SK-N-SH treated with all-trans-retinoic acid at 6 μM for 48 hours (cell line): Measurements from ENCODE around the gene DUOX2.
A peak's percentile ranks its signal among the peaks of the same experiment; 100 is the strongest.

Experiments
- ATAC-seq: fragments of 200-7000 bp; cut with Tn5 transposase; 3 replicates; pipeline ENCODE4 v1.9.1; 2020; ENCODE audit warnings: mild to moderate bottlenecking, moderate library complexity
- ARNTL ChIP-seq: fragments of 450-650 bp; formaldehyde crosslinking; IDR thresholded peaks from 2 replicates; pipeline ENCODE4 v1.5.0; 2020; ENCODE audit warnings: low read depth, mild to moderate bottlenecking, moderate library complexity, borderline replicate concordance
- BACH2 ChIP-seq: fragments of 250-450 bp; sonication (Bioruptor Pico); IDR thresholded peaks from 2 replicates; pipeline ENCODE4 v1.9.0; 2021; ENCODE audit warnings: mild to moderate bottlenecking, borderline replicate concordance
- CSRNP3 ChIP-seq: fragments of 250-450 bp; sonication (Bioruptor Pico); IDR thresholded peaks from 2 replicates; pipeline ENCODE4 v1.5.1; 2021; ENCODE audit warnings: mild to moderate bottlenecking, moderate library complexity
- ESRRG ChIP-seq: fragments of 250-450 bp; sonication (Bioruptor Pico); IDR thresholded peaks from 2 replicates; pipeline ENCODE4 v1.6.1; 2021; ENCODE audit warnings: mild to moderate bottlenecking
- GLIS3 ChIP-seq: fragments of 250-450 bp; sonication (Bioruptor Pico); IDR thresholded peaks from 2 replicates; pipeline ENCODE4 v1.5.0; 2020; ENCODE audit warnings: mild to moderate bottlenecking, moderate library complexity
- ISL1 ChIP-seq: fragments of 250-450 bp; sonication (Bioruptor Pico); IDR thresholded peaks from 2 replicates; pipeline ENCODE4 v2.1.2; 2022; ENCODE audit warnings: mild to moderate bottlenecking, moderate library complexity
- PPARA ChIP-seq: fragments of 250-450 bp; sonication (Bioruptor Pico); IDR thresholded peaks from 2 replicates; pipeline ENCODE4 v1.5.0; 2020; ENCODE audit warnings: mild to moderate bottlenecking, borderline replicate concordance
- RARB ChIP-seq: fragments of 250-450 bp; sonication (Bioruptor Pico); IDR thresholded peaks from 2 replicates; pipeline ENCODE4 v1.8.0; 2021; ENCODE audit warnings: mild to moderate bottlenecking, moderate library complexity
- SNAI2 ChIP-seq: fragments of 250-450 bp; sonication (Bioruptor Pico); IDR thresholded peaks from 2 replicates; pipeline ENCODE4 v1.5.0; 2020; ENCODE audit warnings: mild to moderate bottlenecking, moderate library complexity
- TCF4 ChIP-seq: fragments of 250-450 bp; sonication (Bioruptor Pico); IDR thresholded peaks from 2 replicates; pipeline ENCODE4 v1.8.0; 2021; ENCODE audit warnings: mild to moderate bottlenecking, moderate library complexity, borderline replicate concordance
- TOX ChIP-seq: fragments of 250-450 bp; sonication (Bioruptor Pico); IDR thresholded peaks from 2 replicates; pipeline ENCODE4 v1.8.0; 2021; ENCODE audit warnings: mild to moderate bottlenecking, moderate library complexity, borderline replicate concordance
- ZC3H10 ChIP-seq: fragments of 250-450 bp; sonication (Bioruptor Pico); IDR thresholded peaks from 2 replicates; pipeline ENCODE4 v1.5.1; 2021; ENCODE audit warnings: mild to moderate bottlenecking, moderate library complexity
- ZFP3 ChIP-seq: fragments of 250-450 bp; sonication (Bioruptor Pico); IDR thresholded peaks from 2 replicates; pipeline ENCODE4 v1.5.0; 2020; ENCODE audit warnings: mild to moderate bottlenecking, moderate library complexity
- ZFP30 ChIP-seq: fragments of 450-650 bp; formaldehyde crosslinking; IDR thresholded peaks from 2 replicates; pipeline ENCODE4 v1.5.0; 2022; ENCODE audit warnings: mild to moderate bottlenecking, moderate library complexity
- ZNF565 ChIP-seq: fragments of 450-650 bp; formaldehyde crosslinking; conservative IDR thresholded peaks from 2 replicates; pipeline ENCODE4 v1.5.0; 2020; ENCODE audit warnings: low read depth, mild to moderate bottlenecking, moderate library complexity
- ZNF70 ChIP-seq: fragments of 450-650 bp; formaldehyde crosslinking; IDR thresholded peaks from 2 replicates; pipeline ENCODE4 v1.5.0; 2020; ENCODE audit warnings: mild to moderate bottlenecking, moderate library complexity
- ZNF8 ChIP-seq: fragments of 450-650 bp; formaldehyde crosslinking; IDR thresholded peaks from 2 replicates; pipeline ENCODE4 v1.5.0; 2020; ENCODE audit warnings: mild to moderate bottlenecking, moderate library complexity
- TF ChIP-seq, protein P1 (sequence below): fragments of 250-450 bp; sonication (Bioruptor Pico); IDR thresholded peaks from 2 replicates; pipeline ENCODE4 v1.5.1; 2020; ENCODE audit warnings: low read depth, mild to moderate bottlenecking, moderate library complexity
- TF ChIP-seq, protein P2 (sequence below): fragments of 250-450 bp; sonication (Bioruptor Pico); IDR thresholded peaks from 2 replicates; pipeline ENCODE4 v1.8.0; 2020; ENCODE audit warnings: mild to moderate bottlenecking, moderate library complexity, borderline replicate concordance
- TF ChIP-seq, protein P3 (sequence below): fragments of 250-450 bp; sonication (Bioruptor Pico); IDR thresholded peaks from 2 replicates; pipeline ENCODE4 v1.5.0; 2020; ENCODE audit warnings: mild to moderate bottlenecking, moderate library complexity
- TF ChIP-seq, protein P4 (sequence below): fragments of 250-450 bp; sonication (Bioruptor Pico); IDR thresholded peaks from 2 replicates; pipeline ENCODE4 v1.8.0; 2021; ENCODE audit warnings: low read depth, mild to moderate bottlenecking, moderate library complexity, borderline replicate concordance

DUOX2 gene

DNA sequence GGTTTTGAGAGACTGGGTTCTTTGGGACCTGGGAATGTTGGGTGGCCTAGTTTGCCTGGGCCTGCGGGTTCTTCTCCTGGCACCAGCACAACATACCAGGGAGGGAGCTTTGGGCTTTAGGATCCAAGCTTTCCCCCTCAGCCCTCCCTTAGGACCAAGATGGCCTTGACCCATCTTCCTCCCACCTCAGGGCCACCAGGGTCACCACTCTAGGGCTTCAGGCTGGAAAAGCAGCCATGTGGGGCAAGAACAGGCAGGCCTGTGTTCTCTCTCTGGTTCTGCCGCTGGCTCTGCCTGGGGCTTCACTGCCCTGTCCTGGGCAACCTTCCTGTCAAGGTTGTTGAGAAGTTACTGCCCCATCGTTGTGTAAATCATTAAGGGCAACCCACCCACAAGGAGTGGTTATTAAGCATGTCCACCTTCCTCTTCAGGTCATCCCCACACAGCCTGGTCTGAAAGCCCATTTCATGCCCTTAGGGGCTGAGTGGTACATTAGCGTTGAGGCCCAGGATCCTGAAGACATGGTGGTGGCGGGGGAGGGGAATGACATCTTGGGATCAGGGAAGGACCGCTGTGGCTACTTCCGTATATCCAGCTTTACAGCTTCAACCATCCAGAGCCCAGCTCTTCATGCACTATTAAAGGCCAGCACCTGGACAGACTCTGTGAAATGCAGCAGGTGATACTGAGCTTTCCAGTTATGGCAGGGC lies 16.5 kb upstream of the DUOX2 start (continued):
- no peak for TF ChIP-seq RARB
- TF ChIP-seq, protein P1, sequence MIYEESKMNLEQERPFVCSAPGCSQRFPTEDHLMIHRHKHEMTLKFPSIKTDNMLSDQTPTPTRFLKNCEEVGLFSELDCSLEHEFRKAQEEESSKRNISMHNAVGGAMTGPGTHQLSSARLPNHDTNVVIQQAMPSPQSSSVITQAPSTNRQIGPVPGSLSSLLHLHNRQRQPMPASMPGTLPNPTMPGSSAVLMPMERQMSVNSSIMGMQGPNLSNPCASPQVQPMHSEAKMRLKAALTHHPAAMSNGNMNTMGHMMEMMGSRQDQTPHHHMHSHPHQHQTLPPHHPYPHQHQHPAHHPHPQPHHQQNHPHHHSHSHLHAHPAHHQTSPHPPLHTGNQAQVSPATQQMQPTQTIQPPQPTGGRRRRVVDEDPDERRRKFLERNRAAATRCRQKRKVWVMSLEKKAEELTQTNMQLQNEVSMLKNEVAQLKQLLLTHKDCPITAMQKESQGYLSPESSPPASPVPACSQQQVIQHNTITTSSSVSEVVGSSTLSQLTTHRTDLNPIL (CRISPR knock-in tag): no peak

- TF ChIP-seq GLIS3 (CRISPR knock-in tag): no peak
- ATAC-seq: no peak
These were observed 15.7 kb upstream of the DUOX2 start, which contains the start of the genes DUOX1 and DUOXA1 for GRCh38 chr15:45129651-45130129. Gene DUOX1, plus strand, starts transcription at chr15:45129994. Its CDS starts 1,973 bp downstream, at chr15:45131967. Gene DUOXA1, minus strand, starts transcription at chr15:45129879. Its CDS starts 6,865 bp downstream, at chr15:45123014.

- ATAC-seq: no peak
- TF ChIP-seq PPARA (CRISPR knock-in tag): no peak
- TF ChIP-seq ESRRG (CRISPR knock-in tag): no peak
- TF ChIP-seq ZFP3: no peak
- no peak for TF ChIP-seq ARNTL (CRISPR knock-in tag)
- no peak for TF ChIP-seq GLIS3 (CRISPR knock-in tag)
- TF ChIP-seq, protein P1 (CRISPR knock-in tag): no peak
- TF ChIP-seq SNAI2 (CRISPR knock-in tag): no peak
- TF ChIP-seq, protein P2, sequence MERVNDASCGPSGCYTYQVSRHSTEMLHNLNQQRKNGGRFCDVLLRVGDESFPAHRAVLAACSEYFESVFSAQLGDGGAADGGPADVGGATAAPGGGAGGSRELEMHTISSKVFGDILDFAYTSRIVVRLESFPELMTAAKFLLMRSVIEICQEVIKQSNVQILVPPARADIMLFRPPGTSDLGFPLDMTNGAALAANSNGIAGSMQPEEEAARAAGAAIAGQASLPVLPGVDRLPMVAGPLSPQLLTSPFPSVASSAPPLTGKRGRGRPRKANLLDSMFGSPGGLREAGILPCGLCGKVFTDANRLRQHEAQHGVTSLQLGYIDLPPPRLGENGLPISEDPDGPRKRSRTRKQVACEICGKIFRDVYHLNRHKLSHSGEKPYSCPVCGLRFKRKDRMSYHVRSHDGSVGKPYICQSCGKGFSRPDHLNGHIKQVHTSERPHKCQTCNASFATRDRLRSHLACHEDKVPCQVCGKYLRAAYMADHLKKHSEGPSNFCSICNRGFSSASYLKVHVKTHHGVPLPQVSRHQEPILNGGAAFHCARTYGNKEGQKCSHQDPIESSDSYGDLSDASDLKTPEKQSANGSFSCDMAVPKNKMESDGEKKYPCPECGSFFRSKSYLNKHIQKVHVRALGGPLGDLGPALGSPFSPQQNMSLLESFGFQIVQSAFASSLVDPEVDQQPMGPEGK (CRISPR knock-in tag): no peak
- TF ChIP-seq ZNF8 (CRISPR knock-in tag): no peak
- no peak for TF ChIP-seq ZNF565 (CRISPR knock-in tag)
- no peak for TF ChIP-seq ZNF70 (CRISPR knock-in tag)
- no peak for TF ChIP-seq ZFP30 (CRISPR knock-in tag)
- no peak for TF ChIP-seq ZC3H10 (CRISPR knock-in tag)
- no peak for TF ChIP-seq BACH2 (CRISPR knock-in tag)
- no peak for TF ChIP-seq TCF4 (CRISPR knock-in tag)
- TF ChIP-seq ISL1 (CRISPR knock-in tag): no peak
- no peak for TF ChIP-seq CSRNP3 (CRISPR knock-in tag)
- TF ChIP-seq TOX: no peak
These were observed 15.1 kb upstream of the DUOX2 start for GRCh38 chr15:45128971-45129639.

DNA sequence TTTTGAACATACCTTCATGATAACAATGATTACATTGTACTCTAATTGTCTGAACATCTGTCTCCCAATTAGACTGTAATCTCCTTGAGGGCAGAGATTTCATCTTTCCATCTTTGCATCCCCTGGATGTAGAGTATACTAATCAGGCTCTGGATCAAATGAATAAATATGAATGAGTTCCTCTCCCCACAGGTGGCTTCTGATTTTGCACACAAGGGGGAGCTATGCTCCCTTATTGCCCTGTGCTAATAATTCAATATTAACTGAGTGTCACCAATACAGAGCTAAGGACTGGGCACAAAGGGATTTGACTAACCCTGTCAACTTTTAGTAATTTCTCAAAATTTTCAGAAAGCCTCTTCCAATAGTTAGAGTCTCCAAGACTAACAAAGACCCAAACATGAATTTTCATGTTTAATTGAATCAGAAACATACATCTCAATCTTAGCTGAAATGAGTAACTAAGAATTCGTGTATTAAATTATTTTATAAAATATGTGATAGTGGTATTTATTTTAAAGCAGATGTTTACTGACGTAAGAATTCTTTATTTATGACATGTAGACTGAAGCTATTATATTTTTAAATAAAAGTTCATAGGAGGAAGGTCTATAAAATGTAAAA lies 12.7 kb upstream of the DUOX2 start:
- ATAC-seq: peak; percentile 49; the same call in 2 of the 3 replicates
- TF ChIP-seq, protein P3, sequence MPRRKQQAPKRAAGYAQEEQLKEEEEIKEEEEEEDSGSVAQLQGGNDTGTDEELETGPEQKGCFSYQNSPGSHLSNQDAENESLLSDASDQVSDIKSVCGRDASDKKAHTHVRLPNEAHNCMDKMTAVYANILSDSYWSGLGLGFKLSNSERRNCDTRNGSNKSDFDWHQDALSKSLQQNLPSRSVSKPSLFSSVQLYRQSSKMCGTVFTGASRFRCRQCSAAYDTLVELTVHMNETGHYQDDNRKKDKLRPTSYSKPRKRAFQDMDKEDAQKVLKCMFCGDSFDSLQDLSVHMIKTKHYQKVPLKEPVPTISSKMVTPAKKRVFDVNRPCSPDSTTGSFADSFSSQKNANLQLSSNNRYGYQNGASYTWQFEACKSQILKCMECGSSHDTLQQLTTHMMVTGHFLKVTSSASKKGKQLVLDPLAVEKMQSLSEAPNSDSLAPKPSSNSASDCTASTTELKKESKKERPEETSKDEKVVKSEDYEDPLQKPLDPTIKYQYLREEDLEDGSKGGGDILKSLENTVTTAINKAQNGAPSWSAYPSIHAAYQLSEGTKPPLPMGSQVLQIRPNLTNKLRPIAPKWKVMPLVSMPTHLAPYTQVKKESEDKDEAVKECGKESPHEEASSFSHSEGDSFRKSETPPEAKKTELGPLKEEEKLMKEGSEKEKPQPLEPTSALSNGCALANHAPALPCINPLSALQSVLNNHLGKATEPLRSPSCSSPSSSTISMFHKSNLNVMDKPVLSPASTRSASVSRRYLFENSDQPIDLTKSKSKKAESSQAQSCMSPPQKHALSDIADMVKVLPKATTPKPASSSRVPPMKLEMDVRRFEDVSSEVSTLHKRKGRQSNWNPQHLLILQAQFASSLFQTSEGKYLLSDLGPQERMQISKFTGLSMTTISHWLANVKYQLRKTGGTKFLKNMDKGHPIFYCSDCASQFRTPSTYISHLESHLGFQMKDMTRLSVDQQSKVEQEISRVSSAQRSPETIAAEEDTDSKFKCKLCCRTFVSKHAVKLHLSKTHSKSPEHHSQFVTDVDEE: no peak
- TF ChIP-seq, protein P4, sequence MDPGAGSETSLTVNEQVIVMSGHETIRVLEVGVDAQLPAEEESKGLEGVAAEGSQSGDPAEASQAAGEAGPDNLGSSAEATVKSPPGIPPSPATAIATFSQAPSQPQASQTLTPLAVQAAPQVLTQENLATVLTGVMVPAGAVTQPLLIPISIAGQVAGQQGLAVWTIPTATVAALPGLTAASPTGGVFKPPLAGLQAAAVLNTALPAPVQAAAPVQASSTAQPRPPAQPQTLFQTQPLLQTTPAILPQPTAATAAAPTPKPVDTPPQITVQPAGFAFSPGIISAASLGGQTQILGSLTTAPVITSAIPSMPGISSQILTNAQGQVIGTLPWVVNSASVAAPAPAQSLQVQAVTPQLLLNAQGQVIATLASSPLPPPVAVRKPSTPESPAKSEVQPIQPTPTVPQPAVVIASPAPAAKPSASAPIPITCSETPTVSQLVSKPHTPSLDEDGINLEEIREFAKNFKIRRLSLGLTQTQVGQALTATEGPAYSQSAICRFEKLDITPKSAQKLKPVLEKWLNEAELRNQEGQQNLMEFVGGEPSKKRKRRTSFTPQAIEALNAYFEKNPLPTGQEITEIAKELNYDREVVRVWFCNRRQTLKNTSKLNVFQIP: no peak
- no peak for TF ChIP-seq ZNF8 (CRISPR knock-in tag)
- TF ChIP-seq ISL1 (CRISPR knock-in tag): no peak
- no peak for TF ChIP-seq ZFP30 (CRISPR knock-in tag)
- TF ChIP-seq TOX: no peak
- TF ChIP-seq GLIS3 (CRISPR knock-in tag): no peak
- TF ChIP-seq CSRNP3 (CRISPR knock-in tag): no peak
- TF ChIP-seq ZNF565 (CRISPR knock-in tag): no peak
